H1 (cell line): ENCODE measurements around the gene CISH. TPM values are rescaled to one million over a fixed set of nuclear protein-coding genes. Genes with fewer than 3 reads are reported as not detected.

ENCODE experiments used
- CTCF ChIA-PET: fragments of 300-600 bp; sonication (Branson Sonifier 250); formaldehyde crosslinking; loops from one replicate; lab custom pipeline; 2021; ENCODE audit not compliant: partially characterized antibody; lab: Charles Lee
- POLR2A ChIA-PET: fragments of 300-600 bp; sonication (Branson Sonifier 250); formaldehyde crosslinking; loops from one replicate; lab custom pipeline; 2021; ENCODE audit warnings: inconsistent platforms; ENCODE audit not compliant: partially characterized antibody; lab: Charles Lee
- DNase-seq, 2 experiments: peaks; one replicate each; pipeline versions ENCODE4 v3.0.0 to v3.0.0-alpha.2; 2010 to 2022; ENCODE audit warnings: low spot score in 2 of 2, low read depth in 1 of 2, mixed read lengths in 1 of 2
- FAIRE-seq: peaks from 2 replicates; lab custom pipeline; 2011; peaks lifted over from hg19 to GRCh38; lab: Jason Lieb, UNC
- H2AFZ ChIP-seq: 2 replicates; pipeline ENCODE4 v1.8.1; 2012; ENCODE audit warnings: low read length, inconsistent platforms
- H2AK5ac ChIP-seq: 2 replicates; pipeline ENCODE4 v1.6.1; 2013; ENCODE audit warnings: low read depth, low read length
- H2BK120ac ChIP-seq: replicated peaks from 2 replicates; pipeline ENCODE3; 2013; ENCODE audit warnings: low read depth, low read length, inconsistent platforms
- H2BK12ac ChIP-seq: 2 replicates; pipeline ENCODE4 v1.6.1; 2013; ENCODE audit warnings: low read depth, low read length
- H2BK15ac ChIP-seq: 2 replicates; pipeline ENCODE4 v1.6.1; 2013; ENCODE audit warnings: low read length
- H2BK20ac ChIP-seq: 2 replicates; pipeline ENCODE4 v1.6.1; 2013; ENCODE audit warnings: low read length
- H2BK5ac ChIP-seq: 2 replicates; pipeline ENCODE4 v1.6.1; 2013; ENCODE audit warnings: low read depth, low read length
- H3K14ac ChIP-seq: 2 replicates; pipeline ENCODE4 v1.6.1; 2013; ENCODE audit warnings: inconsistent platforms; ENCODE audit not compliant: insufficient read length
- H3K18ac ChIP-seq: 2 replicates; pipeline ENCODE4 v1.6.1; 2013; ENCODE audit warnings: low read length; ENCODE audit errors: extremely low read depth
- H3K23ac ChIP-seq: 2 replicates; pipeline ENCODE4 v1.6.1; 2013; ENCODE audit warnings: inconsistent platforms; ENCODE audit not compliant: insufficient read length
- H3K23me2 ChIP-seq: 2 replicates; pipeline ENCODE4 v1.6.1; 2013; ENCODE audit warnings: low read depth, low read length
- H3K27ac ChIP-seq: 2 replicates; pipeline ENCODE4 v1.6.1; 2011; ENCODE audit warnings: low read depth, low read length, inconsistent platforms
- H3K27me3 ChIP-seq, 4 experiments: replicated peaks in 1 of 4; 1 replicate in 1 of 4; 2 replicates in 3 of 4; pipeline versions ENCODE4 v1.6.1 to v1.8.1; 2011 to 2013; ENCODE audit warnings: low read length in 3 of 4, mild to moderate bottlenecking in 3 of 4, inconsistent platforms in 2 of 4, mixed read lengths in 2 of 4, moderate library complexity in 1 of 4; ENCODE audit not compliant: control insufficient read depth in 3 of 4, insufficient read depth in 3 of 4; ENCODE audit errors: extremely low read depth in 1 of 4
- H3K36me3 ChIP-seq, 4 experiments: 2 replicates each; pipeline versions ENCODE4 v1.6.1 to v1.8.1; 2011 to 2013; ENCODE audit warnings: mild to moderate bottlenecking in 4 of 4, low read length in 3 of 4, moderate library complexity in 2 of 4, control low read depth in 1 of 4, inconsistent platforms in 1 of 4; ENCODE audit not compliant: insufficient read depth in 4 of 4, control insufficient read depth in 2 of 4
- H3K4ac ChIP-seq: replicated peaks from 2 replicates; pipeline ENCODE3; 2013; ENCODE audit warnings: low read length, low read depth, mixed read lengths, inconsistent platforms; ENCODE audit not compliant: insufficient read length
- H3K4me1 ChIP-seq, 4 experiments: replicated peaks in 1 of 4; 1 replicate in 1 of 4; 2 replicates in 3 of 4; pipeline versions ENCODE4 v1.6.1 to v1.8.1; 2011 to 2013; ENCODE audit warnings: low read length in 3 of 4, inconsistent platforms in 2 of 4, mixed read lengths in 1 of 4; ENCODE audit not compliant: insufficient read depth in 4 of 4, control insufficient read depth in 3 of 4
- H3K4me2 ChIP-seq, 2 experiments: 2 replicates each; pipeline versions ENCODE4 v1.6.1 to v1.8.1; 2011 to 2013; ENCODE audit warnings: low read depth in 2 of 2, low read length in 2 of 2, control low read depth in 1 of 2, inconsistent platforms in 1 of 2, mild to moderate bottlenecking in 1 of 2; ENCODE audit not compliant: insufficient read depth in 1 of 2
- H3K4me3 ChIP-seq, 4 experiments: fragments of 200-600, 300-600 bp in 1 of 4; sonication (generic), shearing (Covaris generic), sonication (Bioruptor Twin) in 1 of 4; 2 replicates each; pipeline versions ENCODE4 v1.5.1 to v1.8.1; 2011 to 2016; ENCODE audit warnings: low read length in 4 of 4, low read depth in 3 of 4, control low read depth in 2 of 4, inconsistent platforms in 2 of 4, mild to moderate bottlenecking in 2 of 4, mixed read lengths in 1 of 4, moderate library complexity in 1 of 4; ENCODE audit not compliant: insufficient read depth in 2 of 4; ENCODE audit errors: extremely low read depth in 1 of 4
- H3K56ac ChIP-seq: replicated peaks from 2 replicates; pipeline ENCODE3; 2013; ENCODE audit warnings: low read depth, mild to moderate bottlenecking, mixed read lengths, low read length, inconsistent platforms; ENCODE audit not compliant: insufficient read length
- H3K79me1 ChIP-seq: 2 replicates; pipeline ENCODE4 v1.6.1; 2013; ENCODE audit warnings: low read depth, low read length, control low read depth
- H3K79me2 ChIP-seq, 2 experiments: 2 replicates each; pipeline versions ENCODE4 v1.6.1 to v1.8.1; 2012 to 2013; ENCODE audit warnings: low read length in 2 of 2, mild to moderate bottlenecking in 2 of 2, inconsistent platforms in 1 of 2; ENCODE audit not compliant: insufficient read depth in 2 of 2, control insufficient read depth in 1 of 2
- H3K9ac ChIP-seq, 4 experiments: replicated peaks in 1 of 4; 1 replicate in 1 of 4; 2 replicates in 3 of 4; pipeline versions ENCODE4 v1.6.1 to v1.8.1; 2011 to 2013; ENCODE audit warnings: low read depth in 3 of 4, low read length in 3 of 4, control low read depth in 2 of 4, mild to moderate bottlenecking in 2 of 4, moderate library complexity in 2 of 4, inconsistent platforms in 1 of 4; ENCODE audit errors: extremely low read depth in 1 of 4
- H3K9me3 ChIP-seq, 2 experiments: 2 replicates each; pipeline versions ENCODE4 v1.6.1 to v1.8.1; 2012 to 2013; ENCODE audit warnings: mild to moderate bottlenecking in 2 of 2, moderate library complexity in 2 of 2, control low read depth in 1 of 2, inconsistent platforms in 1 of 2, low read depth in 1 of 2, low read length in 1 of 2, mixed read lengths in 1 of 2; ENCODE audit not compliant: insufficient read depth in 2 of 2
- H4K20me1 ChIP-seq, 2 experiments: replicated peaks in 1 of 2; 2 replicates each; pipeline versions ENCODE3 to v1.8.1; 2011 to 2013; ENCODE audit warnings: inconsistent platforms in 2 of 2, low read length in 2 of 2, mild to moderate bottlenecking in 1 of 2; ENCODE audit not compliant: insufficient read depth in 2 of 2, control insufficient read depth in 1 of 2
- H4K5ac ChIP-seq: 2 replicates; pipeline ENCODE4 v1.6.1; 2013; ENCODE audit warnings: low read length, low read depth, mixed read lengths, inconsistent platforms; ENCODE audit not compliant: insufficient read length
- H4K8ac ChIP-seq: 2 replicates; pipeline ENCODE4 v1.8.0; 2013; ENCODE audit warnings: mild to moderate bottlenecking, moderate library complexity, low read length, inconsistent platforms; ENCODE audit not compliant: insufficient read depth; ENCODE audit errors: extremely low read depth
- H4K91ac ChIP-seq: replicated peaks from 2 replicates; pipeline ENCODE3; 2013; ENCODE audit warnings: low read length, mixed read lengths, inconsistent platforms; ENCODE audit not compliant: insufficient read length
- CREB1 ChIP-seq: IDR thresholded peaks from 2 replicates; pipeline ENCODE4 v1.6.1; 2012; ENCODE audit warnings: inconsistent platforms
- EZH2 ChIP-seq: fragments of 200-600 bp; sonication (generic); IDR thresholded peaks from 2 replicates; pipeline ENCODE4 v1.7.1; 2012; ENCODE audit warnings: low read depth, mild to moderate bottlenecking, moderate library complexity, low read length, inconsistent platforms; ENCODE audit not compliant: severe bottlenecking
- WGBS, 2 experiments: shearing (Covaris generic) in 1 of 2; methylation state at CpG; one replicate each; pipeline versions ENCODE4 v1.1.6 to v1.1.7; 2013 to 2015; ENCODE audit warnings: low lambda C conversion rate in 2 of 2, mixed read lengths in 2 of 2, inconsistent platforms in 1 of 2, low coverage in 1 of 2, missing lambda C conversion rate in 1 of 2; ENCODE audit not compliant: insufficient replicate concordance in 2 of 2, insufficient coverage in 1 of 2, insufficient read length in 1 of 2; ENCODE audit errors: extremely low coverage in 1 of 2, missing lambda C conversion rate in 1 of 2; 5-methylcytosine and 5-hydroxymethylcytosine counted together
- polyA plus RNA-seq, 7 experiments: library from polyadenylated mRNA; depleted of rRNA in 3 of 7; stranded (reverse) in 5 of 7; unstranded in 2 of 7; fragments of >200 nt in 5 of 7; fragments of 200-250 nt in 2 of 7; gene quantifications; 1 replicate in 5 of 7; 2 replicates in 1 of 7; 4 replicates in 1 of 7; pipeline versions ENCODE4 v1.2.1 to v1.2.3, GENCODE V29; 2011 to 2013; ENCODE audit warnings: missing spikeins in 2 of 7, mixed read lengths in 2 of 7
- total RNA-seq: library from RNA; stranded (reverse); fragmentation: NEBNext Ultra II Directional; extraction: Animal tissue kit (Norgen Biotek cat#: 25700); gene quantifications from 2 replicates; pipeline ENCODE4 v1.2.1, GENCODE V29; 2021

Gene CISH
- total and polyA plus RNA-seq, 2 of the 8 experiments (the other 6 are each of a cell fraction or from before 2014, with no cell fraction given) = 1.9 to 2.2 TPM

DNA sequence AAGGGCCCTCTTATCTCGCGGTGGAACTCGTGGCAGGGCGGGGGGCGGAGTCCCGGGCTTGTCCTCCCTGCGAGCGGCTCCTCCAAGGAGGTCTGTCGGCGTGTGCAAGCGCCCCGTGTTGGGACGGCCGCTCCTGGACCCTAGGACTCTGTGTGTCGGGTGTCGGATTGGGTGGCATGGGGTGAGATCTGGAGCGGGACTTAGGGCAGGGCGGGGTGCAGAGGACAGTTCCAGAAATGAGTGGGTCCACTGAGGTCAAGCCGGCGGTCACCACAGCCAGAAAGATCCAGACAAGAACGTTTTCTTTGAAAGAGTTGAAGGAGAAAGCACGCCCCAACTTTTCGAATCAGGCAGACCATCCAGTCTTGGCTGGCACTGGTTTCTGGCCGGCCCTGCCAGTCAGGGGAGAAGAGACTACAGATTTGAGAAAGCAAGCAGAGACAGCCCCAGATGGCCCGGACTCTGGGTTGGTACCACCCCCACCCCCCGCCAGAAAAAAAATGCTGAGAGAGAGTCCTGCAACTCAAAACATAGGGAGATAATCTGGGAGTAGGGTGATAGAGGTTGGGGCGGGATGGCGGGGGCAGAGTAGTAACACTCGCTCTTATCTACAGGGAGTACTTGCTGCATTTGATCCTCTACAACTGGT, 784 bp upstream of the CISH start:
- no peak overlapping the region for H2AFZ ChIP-seq
- FAIRE-seq (no peak), DNase-seq (no peak)
- H3K56ac ChIP-seq = no peak overlapping the region
- no peak overlapping the region for H3K14ac ChIP-seq
- H4K20me1 ChIP-seq = peaks cover 0 to 13% of the 10 kb centered on the region in 2 experiments
- no peak overlapping the region for H4K5ac ChIP-seq
- H3K4me3 ChIP-seq = peak overlapping the region; percentile 39 to 70 (median 50)
- peaks cover 12 to 39% (median 32%) of the 10 kb centered on the region in 4 experiments; a peak in 6 of 7 replicates for H3K27me3 ChIP-seq
- TF ChIP-seq EZH2 = peak; percentile 7
- TF ChIP-seq CREB1 = no peak
- no peak overlapping the region for H2AK5ac ChIP-seq
- H3K9me3 ChIP-seq = no peaks in the 10 kb centered on the region
- H3K9ac ChIP-seq = peak overlapping the region in 1 of 4 experiments; percentile 24; a peak in 3 of 7 replicates
- H3K79me1 ChIP-seq = no peaks in the 10 kb centered on the region
- H2BK20ac ChIP-seq = no peak overlapping the region
- no peak overlapping the region for H3K4ac ChIP-seq
- H2BK15ac ChIP-seq = no peak overlapping the region
- no peak overlapping the region for H3K27ac ChIP-seq
- peaks cover 0 to 14% (median 5%) of the 10 kb centered on the region in 4 experiments; a peak in 5 of 7 replicates for H3K4me1 ChIP-seq
- ChIA-PET POLR2A (interaction anchor here (0.6 to 2.1 kb wide), 4 partner anchors 13 to 97 kb away, joined by 3 to 7 read pairs (median 4); partner anchors contain the start of gene HEMK1), CTCF (interaction anchor here (0.6 to 50.4 kb wide), 15 partner anchors 9 to 777 kb away, joined by 3 to 1262 read pairs (median 5); partner anchors contain the start of genes C3orf18, DOCK3 and HEMK1)
- no peak overlapping the region for H3K23ac ChIP-seq
- no peaks in the 10 kb centered on the region for H3K36me3 ChIP-seq
- peaks cover 10% of the 10 kb centered on the region; the same call in 1 of the 2 replicates for H3K23me2 ChIP-seq
- H3K4me2 ChIP-seq = peak overlapping the region; percentile 68 to 82
- H2BK12ac ChIP-seq = no peak overlapping the region; the same call in 1 of the 2 replicates
- H2BK5ac ChIP-seq = no peak overlapping the region
- H2BK120ac ChIP-seq = no peak overlapping the region
- no peak overlapping the region for H3K18ac ChIP-seq
- 15% methylated on average over 29 of the region's 29 CpGs; no CpG with 5 or more reads in 1 of the 2 experiments for WGBS, 2 experiments
- H4K91ac ChIP-seq = no peak overlapping the region
- no peaks in the 10 kb centered on the region for H3K79me2 ChIP-seq
- H4K8ac ChIP-seq = peak overlapping the region; percentile 53; the same call in 1 of the 2 replicates
